ENCODE results near the gene CHCHD10. TPM values are rescaled to one million over a fixed set of nuclear protein-coding genes. Genes with fewer than 3 reads are reported as not detected.

CHCHD10 gene
- total RNA-seq, 1 donor from 2014 or later = 17.1 TPM

- no peak for DNase-seq
These were observed 5.1 kb upstream of the CHCHD10 start, which contains the start of gene MMP11 for GRCh38 chr22:23772649-23773473. MMP11 (plus strand) TSS chr22:23772849; CDS start chr22:23772871, 22 bp downstream.

DNA sequence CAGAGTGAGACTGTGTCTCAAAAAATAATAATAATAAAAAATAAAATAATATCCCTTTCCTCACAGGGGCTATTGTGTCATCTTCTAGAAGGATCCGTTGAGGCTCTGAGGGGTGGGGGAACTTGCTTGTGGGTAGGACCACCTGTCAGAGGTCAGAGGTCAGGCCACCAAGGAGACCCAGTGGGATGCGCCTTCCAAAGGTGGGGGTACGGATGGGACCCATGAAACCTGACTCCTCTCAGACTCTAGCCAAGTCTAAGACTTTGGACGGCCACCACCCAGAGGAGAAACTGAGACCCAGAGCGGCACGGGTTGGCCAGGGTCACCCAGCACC is 4.5 kb upstream of the CHCHD10 start:
- DNase-seq = no peak

- no peak for DNase-seq
These were observed 1.7 kb upstream of the CHCHD10 start for GRCh38 chr22:23769321-23769965.

- DNase-seq = no peak
These were observed 484 bp downstream of the CHCHD10 start for GRCh38 chr22:23767303-23767672.

DNA sequence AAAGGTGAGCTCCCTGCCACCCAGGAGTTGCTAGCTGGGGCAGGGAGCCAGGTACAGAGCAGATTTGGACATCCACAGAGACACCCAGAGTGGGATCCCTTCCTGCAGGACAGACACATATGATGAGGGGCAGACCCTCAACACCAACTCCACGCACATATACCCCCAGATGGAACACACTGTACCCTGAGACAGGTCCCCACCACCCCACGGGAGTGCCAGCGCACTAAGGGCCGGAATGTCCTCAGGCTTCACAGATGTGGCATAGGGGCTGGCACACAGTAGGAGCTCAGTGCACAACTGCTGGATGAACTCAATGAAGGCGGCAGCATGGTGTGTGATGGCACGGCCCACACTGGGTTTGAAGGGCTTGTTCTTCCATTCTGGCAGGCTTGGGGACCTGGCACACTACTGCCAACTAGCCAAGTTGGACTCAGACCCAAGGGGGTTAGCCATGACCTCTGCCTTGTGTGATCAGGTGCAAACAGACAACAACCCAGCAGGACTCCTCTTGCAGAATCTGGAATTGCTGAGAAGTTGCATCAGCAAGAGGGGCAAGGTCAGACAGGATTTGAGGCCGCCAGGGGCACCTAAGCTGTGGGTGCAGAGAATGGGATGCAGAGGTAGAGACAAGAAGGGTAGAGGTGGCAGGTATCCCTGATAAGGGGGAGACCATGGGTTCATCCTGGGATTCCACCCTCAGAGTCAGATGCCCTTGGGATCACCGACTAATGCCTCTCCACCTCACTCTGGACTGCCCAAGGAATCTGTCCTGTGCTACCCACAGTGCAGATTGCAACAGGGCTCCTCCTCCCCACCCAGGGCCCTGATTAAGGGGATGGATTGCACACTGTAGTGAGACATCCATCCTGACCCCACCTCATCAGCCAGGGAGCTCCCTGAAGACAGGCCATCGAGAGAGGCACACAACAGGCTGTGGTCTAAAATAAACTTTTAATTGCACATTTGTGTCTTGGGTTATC is 2.6 kb downstream of the CHCHD10 start:
- no peak for DNase-seq

- no peak for DNase-seq
These were observed 3.8 kb downstream of the CHCHD10 start for GRCh38 chr22:23763954-23764353.

DNA sequence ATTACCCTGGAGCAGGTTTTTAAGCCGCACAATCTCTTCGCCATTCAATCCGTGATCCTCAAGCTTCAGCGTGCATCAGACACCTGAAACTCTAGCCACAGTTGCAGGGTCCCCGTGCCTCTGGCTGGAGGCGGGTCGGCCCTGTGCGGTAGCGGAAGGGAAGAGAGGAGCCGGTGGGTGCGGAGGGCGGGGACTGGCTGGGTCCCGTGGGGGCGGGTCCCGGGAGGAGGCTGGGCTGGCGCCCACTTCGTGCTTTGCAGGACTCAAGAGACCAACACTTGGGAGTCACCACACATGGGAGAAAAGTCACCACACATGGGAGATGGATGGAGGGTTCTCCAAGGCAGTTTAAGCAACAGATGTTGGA is 4.2 kb downstream of the CHCHD10 start:
- DNase-seq = no peak

- no peak for DNase-seq
These were observed 4.8 kb downstream of the CHCHD10 start, which contains the start of gene C22orf15 for GRCh38 chr22:23762842-23763578. C22orf15 (plus strand) TSS chr22:23762990; CDS start chr22:23763307, 317 bp downstream.

DNA sequence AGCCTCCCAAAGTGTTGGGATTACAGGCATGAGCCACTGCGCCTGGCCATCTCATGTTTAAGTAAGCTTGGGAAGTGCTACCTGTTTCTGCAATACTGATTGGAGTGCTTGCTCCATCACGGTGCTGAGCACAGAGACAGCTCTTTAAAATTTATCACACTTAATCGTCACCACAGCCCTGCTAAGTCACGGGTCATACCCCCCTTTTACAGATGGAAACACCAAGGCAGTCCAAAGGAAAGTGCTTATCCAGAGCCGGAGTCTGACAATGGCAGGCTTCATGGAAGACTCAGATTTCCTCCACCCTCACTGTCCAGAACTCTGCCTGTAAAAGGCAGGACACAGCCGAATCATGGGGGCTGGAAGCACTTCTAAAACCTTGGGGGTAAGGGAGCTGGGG is 7.7 kb downstream of the CHCHD10 start:
- no peak for DNase-seq

DNA sequence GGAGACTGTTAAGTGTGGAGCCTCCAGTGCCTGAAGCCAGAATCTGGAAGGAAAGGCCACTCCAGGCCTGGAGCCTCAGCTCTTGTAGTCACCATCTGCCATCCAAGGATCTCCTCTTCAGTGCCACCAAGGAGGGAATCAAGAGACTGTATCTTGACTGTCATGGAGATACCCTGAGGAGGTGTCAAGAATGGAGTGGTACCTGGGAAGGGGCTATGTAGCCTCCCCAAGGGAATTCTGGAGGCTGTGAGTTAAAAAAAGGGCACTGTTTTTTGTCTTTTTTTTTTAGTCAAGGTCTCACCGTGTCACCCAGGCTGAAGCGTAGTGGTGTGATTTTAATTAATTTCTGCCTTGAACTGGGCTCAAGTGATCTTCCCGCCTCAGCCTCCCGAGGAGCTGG is 8.2 kb downstream of the CHCHD10 start:
- DNase-seq = no peak

DNA sequence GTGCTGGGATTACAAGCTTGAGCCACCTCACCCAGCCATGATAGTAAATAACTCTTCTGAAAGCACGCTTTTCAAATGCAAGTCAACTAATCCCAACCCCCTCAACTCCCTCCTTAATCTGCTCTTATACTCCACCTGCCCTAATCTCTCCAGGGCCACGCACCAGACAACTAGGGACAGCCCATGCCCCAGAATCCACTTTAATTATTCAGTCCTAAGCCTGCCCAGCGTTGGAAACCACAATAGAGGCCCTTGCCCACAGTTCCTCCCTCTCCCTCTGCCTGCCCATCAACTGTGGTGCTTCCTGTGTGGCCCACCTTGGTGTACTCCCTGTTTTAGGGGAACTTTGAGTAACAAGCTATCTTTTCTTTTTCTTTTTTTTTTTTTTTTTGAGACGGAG is 10.9 kb downstream of the CHCHD10 start:
- DNase-seq = no peak

DNA sequence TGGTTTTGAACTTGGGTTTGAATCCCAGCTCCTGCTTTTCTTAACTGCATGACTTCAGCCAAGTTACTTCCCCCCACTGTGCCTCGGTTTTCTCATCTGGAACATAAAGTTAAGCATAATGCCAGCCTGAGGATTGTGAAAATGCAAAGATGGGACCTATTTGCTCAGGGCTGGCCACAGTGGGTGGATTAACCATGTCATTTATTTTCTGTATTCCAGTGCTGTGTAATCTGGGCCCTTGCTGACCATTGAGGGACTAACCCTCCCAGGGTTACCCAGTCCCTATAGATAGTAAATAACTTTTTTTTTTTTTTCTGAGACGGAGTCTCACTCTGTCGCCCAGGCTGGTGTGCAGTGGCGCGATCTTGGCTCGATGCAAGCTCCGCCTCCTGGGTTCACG is 12.1 kb downstream of the CHCHD10 start:
- no peak for DNase-seq

DNA sequence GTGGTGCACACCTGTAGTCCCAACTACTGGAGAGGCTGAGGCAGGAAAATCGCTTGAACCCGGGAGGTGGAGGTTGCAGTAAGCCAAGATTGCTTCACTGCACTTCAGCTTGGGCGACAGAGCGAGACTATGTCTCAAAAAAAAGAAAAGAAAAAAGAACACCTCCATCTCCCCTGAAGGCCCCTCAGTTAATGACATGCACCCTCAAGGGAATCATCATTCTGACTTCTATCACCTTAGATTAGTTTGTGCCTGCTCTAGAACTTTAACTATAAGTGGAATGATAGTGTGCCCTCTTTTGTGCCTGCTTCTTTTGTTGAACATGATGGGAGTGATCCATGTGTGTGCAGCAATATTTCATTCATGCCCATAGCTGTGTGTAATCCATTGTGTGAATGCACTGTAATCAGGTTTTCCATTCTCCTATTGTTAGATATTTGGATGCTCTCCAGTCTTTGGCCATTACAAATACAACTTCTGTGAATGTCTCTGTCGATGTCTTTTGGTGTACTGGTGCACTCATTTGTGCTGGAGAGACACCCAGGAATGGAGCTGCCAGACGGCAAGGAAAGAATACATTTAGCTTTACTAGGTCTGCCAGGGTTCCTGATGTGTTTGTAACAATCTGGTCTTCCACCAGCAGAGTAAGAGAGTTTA is 12.7 kb downstream of the CHCHD10 start:
- DNase-seq = no peak

DNA sequence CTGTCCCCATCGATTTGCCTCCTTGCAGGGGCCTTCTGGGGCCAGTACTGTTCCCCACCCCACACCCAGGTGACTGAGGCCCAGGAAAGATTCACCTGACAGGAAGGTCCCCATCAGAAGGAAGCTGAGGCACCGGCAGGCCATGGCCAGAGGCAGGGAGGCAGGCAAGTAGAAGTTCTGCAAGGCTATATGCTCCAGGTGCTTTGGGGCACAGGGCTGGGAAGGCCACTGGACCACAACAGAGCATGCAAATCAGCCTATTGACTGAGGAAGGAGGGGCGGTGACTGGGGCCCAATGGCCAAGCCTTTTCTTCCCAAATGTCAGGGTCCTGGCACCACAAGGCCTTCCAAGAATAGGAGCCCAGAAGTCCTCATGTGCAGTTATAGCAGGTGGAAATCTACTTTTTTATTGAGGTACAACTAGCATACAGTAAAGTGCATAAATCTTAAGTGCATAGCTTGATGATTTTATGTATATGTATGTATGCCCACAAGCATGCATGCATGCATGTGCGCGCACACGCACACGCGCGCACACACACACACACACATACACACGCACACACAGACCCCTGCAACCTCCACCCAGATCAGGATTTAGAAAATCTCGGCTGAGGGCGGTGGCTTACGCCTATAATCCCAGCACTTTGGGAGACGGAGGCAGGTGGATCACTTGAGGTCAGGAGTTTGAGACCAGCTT is 13.4 kb downstream of the CHCHD10 start, which contains the start of gene VPREB3:
VPREB3 (minus strand) TSS at position 206 of the 700 bp plus-strand sequence; CDS start at position 144, 62 bp downstream.
- DNase-seq = no peak

DNA sequence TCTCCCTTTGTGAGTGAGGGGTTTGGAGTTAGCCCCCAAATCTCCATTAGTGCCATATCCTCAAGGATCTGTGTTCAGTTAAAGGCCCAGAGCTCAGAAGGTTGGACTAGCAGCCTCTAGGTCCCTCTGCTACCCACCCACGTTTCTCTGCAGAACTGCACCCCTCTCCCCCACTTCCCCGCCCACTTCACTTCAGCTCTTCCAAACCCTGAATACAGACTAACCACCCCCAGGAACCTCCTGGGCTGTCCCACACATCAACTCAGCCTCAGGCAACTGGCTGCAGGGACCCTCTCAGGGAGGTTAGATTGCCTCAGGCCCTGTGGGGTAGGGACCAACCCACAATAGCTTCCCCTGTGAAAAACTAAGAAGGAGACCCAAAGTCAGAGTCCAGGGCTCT is 14.4 kb downstream of the CHCHD10 start:
- DNase-seq = no peak

DNA sequence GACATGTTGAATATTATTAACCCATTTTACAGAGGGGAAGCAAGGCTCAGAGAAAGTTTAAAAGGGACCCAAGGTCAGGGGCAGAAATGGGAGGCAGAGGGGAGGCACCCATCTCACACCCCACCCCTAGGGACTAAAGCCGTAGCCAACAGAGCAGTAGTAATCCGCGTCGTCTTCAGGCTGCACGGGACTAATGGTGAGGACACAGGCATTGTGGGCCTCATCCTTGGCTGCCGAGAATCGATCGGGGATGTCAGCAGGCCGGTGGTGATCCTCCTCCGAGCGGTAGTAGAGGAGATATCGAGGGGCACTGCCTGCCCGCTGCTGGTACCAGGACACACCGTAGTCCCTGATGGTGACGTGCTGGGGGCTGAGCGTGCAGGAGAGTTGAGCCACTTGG is 15.0 kb downstream of the CHCHD10 start:
- no peak for DNase-seq

DNA sequence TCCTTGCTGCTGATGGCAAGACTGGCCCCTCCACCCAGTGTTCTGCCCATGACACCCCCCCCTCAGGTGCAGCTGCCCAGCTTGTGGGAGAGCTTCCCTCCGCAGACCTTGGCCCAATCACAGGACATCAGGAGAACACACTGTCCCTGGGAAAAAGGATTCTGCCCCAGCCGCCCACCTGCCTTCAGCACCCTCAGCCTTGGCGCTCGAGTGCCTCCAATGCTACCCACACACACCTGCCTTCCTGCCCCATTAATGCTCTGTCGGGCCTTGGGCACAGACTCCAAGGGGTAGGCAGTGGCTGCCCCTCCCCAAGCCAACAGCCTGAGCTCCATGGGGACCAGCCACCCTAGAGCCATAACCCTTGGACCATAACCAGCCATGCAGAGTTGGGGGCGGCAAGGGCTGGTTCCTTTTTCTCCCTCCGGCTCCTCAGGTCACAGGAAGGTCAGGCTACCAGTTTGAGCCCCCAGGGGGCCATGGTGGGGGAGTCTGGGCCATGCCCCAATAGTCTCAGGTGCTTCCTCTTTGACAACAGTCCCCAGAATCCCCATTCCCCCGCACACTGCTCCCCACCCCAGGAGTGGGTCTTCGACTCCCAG is 15.6 kb downstream of the CHCHD10 start:
- DNase-seq = no peak

GRCh38 chr22:23751441-23751996 is 16.3 kb downstream of the CHCHD10 start:
- no peak for DNase-seq

DNA sequence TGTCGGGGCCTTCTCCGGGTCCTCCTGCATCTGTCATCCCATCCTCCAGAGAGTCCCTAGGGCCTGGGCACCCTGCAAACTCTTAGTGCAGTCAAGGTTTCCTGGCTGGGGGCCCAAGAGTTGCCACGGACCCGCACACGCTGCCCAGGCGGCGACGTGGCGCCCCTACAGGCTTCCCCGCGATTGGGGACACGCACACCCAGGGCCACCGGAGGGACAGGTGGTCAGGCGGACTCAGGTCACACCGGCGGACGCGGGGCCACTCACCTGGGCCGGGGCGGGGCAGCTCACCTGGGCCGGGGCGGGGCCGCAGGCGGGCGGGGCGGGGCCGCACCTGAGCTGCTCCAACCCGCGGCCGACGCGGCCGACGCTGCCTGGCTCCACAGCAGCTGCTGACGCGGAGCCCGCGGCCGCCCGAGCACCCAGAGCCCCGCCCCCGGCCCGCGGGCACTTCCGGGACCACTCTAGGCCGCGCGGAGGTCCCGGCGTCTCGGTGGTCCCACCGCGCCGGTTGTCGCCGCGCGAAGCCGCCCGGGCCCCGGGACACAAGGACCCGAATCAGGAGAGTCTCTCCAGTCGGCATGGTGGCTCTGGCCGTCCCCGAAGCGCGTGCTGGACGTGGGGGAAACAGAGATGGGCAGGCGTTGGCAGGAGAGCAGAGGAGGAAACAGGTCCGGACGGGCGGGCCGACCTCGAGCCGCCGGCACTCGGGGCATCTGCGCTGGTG is 16.9 kb downstream of the CHCHD10 start, which contains the start of gene ZNF70:
ZNF70 (minus strand) TSS at position 399 of the 727 bp plus-strand sequence. CDS start 5,972 bp downstream, outside the sequence.
- DNase-seq = peak; percentile 71
